Stimulated activated CD4-positive, alpha-beta T cell treated with anti-CD3 and anti-CD28 coated beads, Interleukin-1b, Interleukin-23, amount 100 ng/mL, for 24 hours (primary cell): ENCODE measurements around the gene EML6.

Experiments used
- DNase-seq, 4 experiments: peaks; one replicate each; pipeline ENCODE4 v3.0.0-alpha.2; 2020; ENCODE audit warnings: low read depth in 4 of 4, low spot score in 1 of 4

Gene EML6

GRCh38 chr2:54704688-54705605, 18.5 kb upstream of the EML6 start:
- no peak for DNase-seq

- no peak for DNase-seq
Measured at GRCh38 chr2:54706622-54707021, 16.8 kb upstream of the EML6 start.

- no peak for DNase-seq
Measured at GRCh38 chr2:54708584-54709335, 14.7 kb upstream of the EML6 start.

- no peak for DNase-seq
Measured at GRCh38 chr2:54709336-54709809, 14.1 kb upstream of the EML6 start.

- no peak for DNase-seq
Measured at GRCh38 chr2:54710216-54710615, 13.2 kb upstream of the EML6 start.

GRCh38 chr2:54712516-54712915, 10.9 kb upstream of the EML6 start:
- no peak for DNase-seq

- no peak for DNase-seq
Measured at GRCh38 chr2:54714996-54715395, 8.5 kb upstream of the EML6 start.

- DNase-seq = no peak
Measured at GRCh38 chr2:54716375-54716774, 7.1 kb upstream of the EML6 start.

GRCh38 chr2:54720563-54720962, 2.9 kb upstream of the EML6 start:
- no peak for DNase-seq

GRCh38 chr2:54722641-54723040, 821 bp upstream of the EML6 start:
- DNase-seq = no peak

GRCh38 chr2:54723996-54724559, 616 bp downstream of the EML6 start:
- DNase-seq = no peak

GRCh38 chr2:54724560-54725342, 1.3 kb downstream of the EML6 start:
- no peak for DNase-seq

- no peak for DNase-seq
Measured at GRCh38 chr2:54725343-54726099, 2.1 kb downstream of the EML6 start.

GRCh38 chr2:54726431-54726830, 3.0 kb downstream of the EML6 start:
- no peak for DNase-seq

GRCh38 chr2:54726940-54727339, 3.5 kb downstream of the EML6 start:
- DNase-seq = no peak

GRCh38 chr2:54728669-54729120, 5.2 kb downstream of the EML6 start:
- DNase-seq = no peak

GRCh38 chr2:54735636-54736035, 12.2 kb downstream of the EML6 start:
- no peak for DNase-seq

- DNase-seq = no peak
Measured at GRCh38 chr2:54738281-54738680, 14.8 kb downstream of the EML6 start.

GRCh38 chr2:54740333-54740732, 16.9 kb downstream of the EML6 start:
- no peak for DNase-seq

GRCh38 chr2:54741250-54741649, 17.8 kb downstream of the EML6 start:
- no peak for DNase-seq
